MM.1S (cell line): ENCODE measurements around the gene OR10H3.

ENCODE experiments used
- DNase-seq: peaks from one replicate; pipeline ENCODE4 v3.0.0-alpha.2; 2015
- H2AFZ ChIP-seq: fragments of 300-600 bp; sonication (generic); 2 replicates; pipeline ENCODE4 v1.6.0; 2016; ENCODE audit warnings: antibody characterized with exemption, low read length
- H3F3A ChIP-seq: fragments of 300-600 bp; sonication (generic); 2 replicates; pipeline ENCODE4 v1.6.1; 2016; ENCODE audit warnings: mild to moderate bottlenecking, antibody characterized with exemption, low read length, moderate library complexity, mixed read lengths; ENCODE audit not compliant: insufficient read depth
- H3K27ac ChIP-seq: fragments of 300-600 bp; sonication (generic); 2 replicates; pipeline ENCODE4 v1.5.1; 2016; ENCODE audit warnings: mild to moderate bottlenecking, low read length
- H3K27me3 ChIP-seq: fragments of 300-600 bp; sonication (generic); replicated peaks from 2 replicates; pipeline ENCODE4 v1.6.0; 2016; ENCODE audit warnings: low read length; ENCODE audit not compliant: insufficient read depth
- H3K36me3 ChIP-seq: fragments of 300-600 bp; sonication (generic); replicated peaks from 2 replicates; pipeline ENCODE4 v1.6.1; 2016; ENCODE audit warnings: mild to moderate bottlenecking, low read length, mixed read lengths; ENCODE audit not compliant: insufficient read depth
- H3K4me1 ChIP-seq: fragments of 300-600 bp; sonication (generic); 2 replicates; pipeline ENCODE4 v1.6.1; 2016; ENCODE audit warnings: low read length, mixed read lengths
- H3K4me2 ChIP-seq: fragments of 300-600 bp; sonication (generic); 2 replicates; pipeline ENCODE4 v1.6.0; 2016; ENCODE audit warnings: low read depth, low read length
- H3K4me3 ChIP-seq: fragments of 300-600 bp; sonication (generic); 2 replicates; pipeline ENCODE4 v1.5.1; 2016; ENCODE audit warnings: low read length, mixed read lengths
- H3K79me2 ChIP-seq: fragments of 300-600 bp; sonication (generic); 2 replicates; pipeline ENCODE4 v1.6.1; 2016; ENCODE audit warnings: mixed run types, low read length, mixed read lengths
- H3K9ac ChIP-seq: fragments of 300-600 bp; sonication (generic); 2 replicates; pipeline ENCODE4 v1.6.1; 2016; ENCODE audit warnings: low read length, mixed read lengths
- H3K9me2 ChIP-seq: fragments of 300-600 bp; sonication (generic); replicated peaks from 2 replicates; pipeline ENCODE4 v1.6.1; 2016; ENCODE audit warnings: mild to moderate bottlenecking, low read length, mixed read lengths; ENCODE audit not compliant: insufficient read depth
- H3K9me3 ChIP-seq: fragments of 300-600 bp; sonication (generic); replicated peaks from 2 replicates; pipeline ENCODE4 v1.6.1; 2016; ENCODE audit warnings: mild to moderate bottlenecking, low read length, mixed read lengths; ENCODE audit not compliant: insufficient read depth
- H4K20me1 ChIP-seq: fragments of 300-600 bp; sonication (generic); 2 replicates; pipeline ENCODE4 v1.6.1; 2016; ENCODE audit warnings: mild to moderate bottlenecking, low read length, moderate library complexity, mixed read lengths; ENCODE audit not compliant: insufficient read depth
- CTCF ChIP-seq: fragments of 300-600 bp; sonication (generic); IDR thresholded peaks from 2 replicates; pipeline ENCODE4 v1.5.1; 2016; ENCODE audit warnings: antibody characterized with exemption, low read length, mixed read lengths
- EZH2 ChIP-seq: fragments of 300-600 bp; sonication (generic); optimal IDR thresholded peaks from 2 replicates; pipeline ENCODE3; 2017; ENCODE audit warnings: low read depth, mild to moderate bottlenecking, antibody characterized with exemption, low read length, mixed read lengths
- EZH2phosphoT487 ChIP-seq: fragments of 300-600 bp; sonication (generic); IDR thresholded peaks from 2 replicates; pipeline ENCODE4 v1.6.1; 2018; ENCODE audit warnings: antibody characterized with exemption, low read length

Gene OR10H3

GRCh38 chr19:15787611-15788155 lies 49.9 kb downstream of the OR10H3 start, which contains the start of gene OR10H5:
Gene OR10H5, plus strand, starts transcription at chr19:15787661. Its CDS starts 6,388 bp downstream, at chr19:15794049.
- H3K27ac ChIP-seq, result no peak within 1 kb of the TSS
- H3K9me3 ChIP-seq, result no peaks in the 10 kb centered on the region
- no peak for DNase-seq
- no peaks in the 10 kb centered on the region for H3F3A ChIP-seq
- no peaks in the 10 kb centered on the region for H3K4me1 ChIP-seq
- no peaks in the 10 kb centered on the region for H3K36me3 ChIP-seq
- no peak for TF ChIP-seq EZH2phosphoT487
- no peak for TF ChIP-seq EZH2
- no peak for TF ChIP-seq CTCF
- H3K4me3 ChIP-seq, result no peak within 1 kb of the TSS
- H3K4me2 ChIP-seq, result no peak within 1 kb of the TSS
- no peaks in the 10 kb centered on the region for H3K9me2 ChIP-seq
- H3K9ac ChIP-seq, result no peak within 1 kb of the TSS
- H2AFZ ChIP-seq, result no peak within 1 kb of the TSS
- H3K79me2 ChIP-seq, result no peaks in the 10 kb centered on the region
- peaks cover 43% of the 10 kb centered on the region for H3K27me3 ChIP-seq
- no peaks in the 10 kb centered on the region for H4K20me1 ChIP-seq

- H4K20me1 ChIP-seq, result no peaks in the 10 kb centered on the region
- DNase-seq, result no peak
- no peak overlapping the region for H3K9ac ChIP-seq
- H3K4me3 ChIP-seq, result no peak overlapping the region
- H3K4me1 ChIP-seq, result no peaks in the 10 kb centered on the region
- TF ChIP-seq EZH2 (no peak), EZH2phosphoT487 (no peak)
- no peak overlapping the region for H2AFZ ChIP-seq
- no peaks in the 10 kb centered on the region for H3K79me2 ChIP-seq
- no peaks in the 10 kb centered on the region for H3K9me3 ChIP-seq
- no peaks in the 10 kb centered on the region for H3K9me2 ChIP-seq
- no peak overlapping the region for H3K27ac ChIP-seq
- H3K4me2 ChIP-seq, result no peak overlapping the region
- H3K36me3 ChIP-seq, result no peaks in the 10 kb centered on the region
- no peaks in the 10 kb centered on the region for H3F3A ChIP-seq
- H3K27me3 ChIP-seq, result peaks cover 39% of the 10 kb centered on the region
These were observed 50.9 kb downstream of the OR10H3 start for GRCh38 chr19:15788594-15789270.

GRCh38 chr19:15790096-15790495 lies 52.3 kb downstream of the OR10H3 start:
- Histone ChIP-seq H3K36me3 (no peaks in the 10 kb centered on the region), H3K9ac (no peak overlapping the region), H3K4me2 (no peak overlapping the region), H3K27ac (no peak overlapping the region), H4K20me1 (no peaks in the 10 kb centered on the region), H3K4me1 (no peaks in the 10 kb centered on the region), H3K9me3 (no peaks in the 10 kb centered on the region), H3K79me2 (no peaks in the 10 kb centered on the region), H2AFZ (no peak overlapping the region), H3F3A (no peaks in the 10 kb centered on the region), H3K4me3 (no peak overlapping the region), H3K9me2 (no peaks in the 10 kb centered on the region), H3K27me3 (peaks cover 30% of the 10 kb centered on the region)
- no peak for TF ChIP-seq CTCF
- no peak for TF ChIP-seq EZH2
- TF ChIP-seq EZH2phosphoT487, result no peak
- DNase-seq, result no peak
